SHP77 (cell line): ENCODE measurements around the gene OTOP2.
A peak's percentile ranks its signal among the peaks of the same experiment; 100 is the strongest.

Source experiments
- DNase-seq, 2 experiments: peaks; one replicate each; lab custom pipeline; 2025; lab: John Stamatoyannopoulos, UW

OTOP2 gene

DNA sequence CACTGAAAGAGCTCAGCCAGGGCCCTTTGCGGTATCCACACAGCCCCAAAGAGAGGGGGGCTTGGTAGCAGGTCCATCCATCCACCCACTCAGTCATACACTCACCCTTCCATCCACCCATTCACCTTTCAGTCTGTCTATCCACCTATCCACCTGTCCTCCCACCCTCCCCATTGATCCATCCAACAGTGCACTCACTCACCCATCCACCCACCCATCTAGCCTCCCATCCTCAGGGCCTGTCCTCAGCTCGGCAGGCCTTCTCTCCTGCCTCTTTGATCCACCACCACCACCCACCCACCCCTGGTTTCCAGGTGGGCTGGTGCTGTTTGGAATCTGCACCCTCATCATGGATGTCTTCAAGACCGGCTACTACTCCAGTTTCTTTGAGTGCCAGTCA, 1.2 kb downstream of the OTOP2 start:
- no peak for DNase-seq

GRCh38 chr17:74928786-74929185, 4.7 kb downstream of the OTOP2 start:
- DNase-seq: no peak

DNA sequence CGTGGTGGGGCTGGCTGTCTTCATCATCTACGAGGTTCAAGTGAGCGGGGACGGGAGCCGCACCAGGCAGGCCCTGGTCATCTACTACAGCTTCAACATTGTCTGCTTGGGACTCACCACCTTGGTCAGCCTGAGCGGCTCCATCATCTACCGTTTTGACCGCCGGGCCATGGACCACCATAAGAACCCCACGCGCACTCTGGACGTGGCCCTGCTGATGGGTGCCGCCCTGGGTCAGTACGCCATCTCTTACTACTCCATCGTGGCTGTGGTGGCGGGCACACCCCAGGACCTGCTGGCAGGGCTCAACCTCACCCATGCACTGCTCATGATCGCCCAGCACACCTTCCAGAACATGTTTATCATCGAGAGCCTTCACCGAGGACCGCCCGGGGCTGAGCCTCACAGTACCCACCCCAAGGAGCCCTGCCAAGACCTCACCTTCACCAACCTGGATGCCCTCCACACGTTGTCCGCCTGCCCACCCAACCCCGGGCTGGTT, 6.5 kb downstream of the OTOP2 start:
- no peak for DNase-seq

GRCh38 chr17:74935048-74935447, 11.0 kb downstream of the OTOP2 start:
- DNase-seq: no peak

DNA sequence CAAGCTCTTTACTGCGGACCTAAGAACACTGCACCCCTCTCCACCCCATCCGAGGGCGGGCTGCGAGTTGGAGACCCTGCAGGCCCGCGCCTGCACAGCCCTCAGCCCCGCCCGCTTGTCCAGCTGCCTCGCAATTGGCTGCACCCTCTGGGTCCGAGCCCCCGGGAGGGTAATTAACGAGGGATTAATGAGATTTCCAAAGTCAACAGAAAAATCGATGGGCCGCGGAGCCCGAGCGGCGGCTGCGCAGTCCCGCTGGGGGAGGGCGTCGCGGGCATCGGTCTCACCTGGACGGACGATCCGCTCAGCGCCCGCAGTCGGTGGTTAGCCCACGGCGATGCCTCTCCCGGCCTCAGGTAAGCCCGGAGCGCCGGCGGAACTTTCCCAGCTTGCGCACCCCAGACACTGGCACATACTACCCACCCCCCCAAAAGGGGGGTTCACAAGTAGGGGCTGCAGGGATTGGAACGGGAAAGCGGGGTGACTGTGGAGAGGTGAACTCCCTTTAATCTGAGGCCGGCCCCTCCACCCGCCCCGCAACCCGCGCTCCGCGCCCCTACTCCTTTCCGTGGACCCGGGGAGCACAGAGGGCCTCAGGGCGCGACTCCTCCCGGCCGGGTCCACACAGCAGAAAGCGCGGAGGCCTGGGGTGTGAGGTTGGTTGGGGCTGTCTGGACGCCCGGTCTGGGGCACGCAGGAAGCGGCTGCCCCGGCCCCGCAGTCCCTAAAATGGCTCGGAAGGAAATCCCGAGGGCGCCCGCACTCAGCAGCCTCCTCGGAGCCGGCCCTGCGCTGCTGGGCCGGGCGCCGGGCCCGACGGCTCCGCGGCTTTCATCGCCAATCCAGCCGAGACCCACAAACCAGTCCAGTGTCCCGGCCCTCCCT, 11.8 kb downstream of the OTOP2 start, which contains the start of gene OTOP3:
TSS of gene OTOP3 (plus strand) at position 314 of the 885 bp plus-strand sequence. CDS start at position 338, 24 bp downstream.
- no peak for DNase-seq

- DNase-seq: no peak
Measured at GRCh38 chr17:74936470-74936799, 12.4 kb downstream of the OTOP2 start.

- no peak for DNase-seq
Measured at GRCh38 chr17:74937064-74938051, 13.3 kb downstream of the OTOP2 start.

- no peak for DNase-seq
Measured at GRCh38 chr17:74938194-74938950, 14.3 kb downstream of the OTOP2 start.

GRCh38 chr17:74939534-74939933, 15.5 kb downstream of the OTOP2 start:
- DNase-seq: no peak

- no peak for DNase-seq
Measured at GRCh38 chr17:74941128-74941725, 17.2 kb downstream of the OTOP2 start.

- no peak for DNase-seq
Measured at GRCh38 chr17:74943808-74944522, 19.9 kb downstream of the OTOP2 start.

- DNase-seq: no peak
Measured at GRCh38 chr17:74945543-74945942, 21.5 kb downstream of the OTOP2 start.

DNA sequence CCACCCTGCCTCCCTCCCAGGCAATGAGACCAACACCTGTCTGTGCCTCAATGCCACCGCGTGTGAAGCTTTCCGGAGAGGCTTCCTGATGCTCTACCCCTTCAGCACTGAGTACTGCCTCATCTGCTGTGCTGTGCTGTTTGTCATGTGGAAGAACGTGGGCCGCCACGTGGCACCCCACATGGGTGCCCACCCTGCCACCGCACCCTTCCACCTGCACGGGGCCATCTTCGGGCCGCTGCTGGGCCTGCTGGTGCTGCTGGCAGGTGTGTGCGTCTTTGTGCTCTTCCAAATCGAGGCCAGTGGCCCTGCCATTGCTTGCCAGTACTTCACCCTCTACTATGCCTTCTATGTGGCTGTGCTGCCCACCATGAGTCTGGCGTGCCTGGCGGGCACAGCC, 22.6 kb downstream of the OTOP2 start:
- DNase-seq: no peak

GRCh38 chr17:74947041-74947754, 23.1 kb downstream of the OTOP2 start:
- no peak for DNase-seq

DNA sequence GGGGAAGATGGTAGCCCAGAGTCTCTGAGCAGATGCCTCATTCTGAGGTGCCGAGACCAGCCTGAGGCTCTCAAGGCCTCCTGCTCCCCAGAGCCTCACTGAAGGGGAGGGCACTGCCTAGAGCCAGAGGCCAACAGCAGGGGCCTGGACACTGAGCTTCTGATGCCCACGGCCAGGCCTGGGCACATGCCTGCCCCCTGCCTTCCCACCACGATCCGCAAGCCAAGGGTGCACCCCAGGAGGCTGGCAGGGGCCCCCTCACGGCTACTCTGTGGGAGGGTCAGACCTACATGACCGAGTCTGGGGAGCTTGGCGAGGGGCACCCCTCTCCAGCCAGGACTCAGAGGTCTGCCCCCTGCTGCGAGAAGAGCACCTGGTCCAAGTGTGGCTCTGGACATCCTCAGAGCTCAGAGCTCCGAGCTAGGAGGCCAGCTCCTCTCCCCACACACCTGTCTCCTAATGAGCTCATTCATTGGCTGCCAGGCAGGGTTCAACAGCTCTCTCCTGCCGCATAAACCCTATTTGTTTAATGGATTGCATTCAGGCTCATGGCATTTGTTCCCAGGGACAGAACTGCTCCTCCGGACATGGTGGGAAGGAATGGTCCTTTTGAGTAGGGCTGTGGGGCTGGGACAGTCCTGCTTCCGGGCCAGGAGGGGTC, 25.5 kb downstream of the OTOP2 start:
- DNase-seq: peak; percentile 53 to 60

- DNase-seq: peak; percentile 31 to 60
Measured at GRCh38 chr17:74950207-74950606, 26.1 kb downstream of the OTOP2 start.

DNA sequence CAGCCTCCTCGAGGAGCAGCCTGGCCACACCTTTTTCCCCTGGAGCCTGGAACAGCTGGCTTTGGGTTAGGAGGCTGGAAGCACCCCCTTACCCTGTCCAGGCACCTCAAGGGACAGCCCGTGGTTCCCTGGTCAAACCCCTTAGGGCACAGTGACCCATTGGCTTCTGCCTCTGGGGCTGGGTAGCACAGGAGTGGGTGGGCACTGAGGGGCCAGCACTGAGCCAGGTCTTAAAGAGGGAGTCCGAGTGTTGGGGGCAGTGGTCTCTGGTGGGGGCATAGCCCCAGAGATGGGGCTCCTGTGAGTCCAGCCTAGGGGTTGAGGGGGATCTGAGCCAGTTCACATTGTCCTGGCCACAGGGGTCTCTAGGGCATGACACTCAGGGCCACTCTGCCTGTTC, 27.0 kb downstream of the OTOP2 start:
- no peak for DNase-seq

DNA sequence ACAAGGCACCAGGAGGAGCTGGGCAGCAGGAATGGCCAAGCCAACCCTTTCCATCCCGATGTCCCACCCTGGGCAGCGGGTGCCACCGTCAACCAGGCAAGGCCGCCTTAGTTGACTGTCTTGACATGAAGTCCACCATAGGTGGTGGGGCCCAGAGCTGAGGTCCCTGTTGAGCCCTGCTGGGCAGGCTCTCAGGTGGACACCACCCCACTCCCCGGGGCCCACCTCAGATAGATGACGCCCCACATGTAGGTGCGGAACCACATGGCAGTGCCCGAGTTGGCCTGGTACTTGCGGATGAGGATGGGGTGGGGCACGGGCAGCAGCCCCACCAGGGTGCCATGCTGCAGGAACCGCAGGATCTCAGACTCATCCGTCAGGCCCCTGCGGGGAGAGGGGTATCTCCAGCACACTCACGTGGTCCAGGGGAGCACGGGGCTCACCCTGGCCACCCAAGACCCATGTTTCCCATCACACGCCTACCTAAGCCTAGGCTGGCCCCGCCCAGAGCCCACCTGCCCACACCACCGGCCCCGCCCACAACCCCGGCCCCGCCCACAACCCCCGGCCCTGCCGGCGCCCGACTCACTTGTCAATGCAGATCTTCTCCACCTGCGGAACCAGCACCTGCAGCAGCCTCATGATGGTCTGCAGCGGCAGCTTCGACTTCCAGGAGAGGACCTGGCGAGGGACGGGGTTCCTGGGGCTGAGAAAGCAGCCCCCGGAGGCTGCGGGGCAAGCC, 27.8 kb downstream of the OTOP2 start:
- no peak for DNase-seq
